Tibial nerve (tissue), 4 donors: ENCODE results near the gene ABCA9.

Experiments
- CTCF ChIP-seq, 5 experiments: fragments of 200-600 bp in 3 of 5; fragments of 450-650 bp in 2 of 5; sonication (generic) in 3 of 5; IDR thresholded peaks; one replicate each; pipeline ENCODE4 v1.5.1; 2016 to 2019; ENCODE audit warnings: antibody characterized with exemption in 5 of 5, mild to moderate bottlenecking in 3 of 5, moderate library complexity in 2 of 5
- EP300 ChIP-seq, 2 donors: sonication (generic); formaldehyde crosslinking; IDR thresholded peaks; one replicate each; pipeline ENCODE4 v1.6.1; 2017; ENCODE audit warnings: antibody characterized with exemption in 2 of 2, mild to moderate bottlenecking in 1 of 2
- POLR2A ChIP-seq, 2 donors: fragments of 450-650 bp; IDR thresholded peaks; one replicate each; pipeline ENCODE4 v1.6.1; 2017; ENCODE audit warnings: antibody characterized with exemption in 2 of 2, mild to moderate bottlenecking in 2 of 2, moderate library complexity in 2 of 2

- no peak for TF ChIP-seq POLR2A (IDR thresholded peaks at IDR 0.05)
- no peak for TF ChIP-seq EP300 (IDR thresholded peaks at IDR 0.05)
- no peak for TF ChIP-seq CTCF (IDR thresholded peaks at IDR 0.05)
These were observed 42.0 kb downstream of the ABCA9 start for GRCh38 chr17:69018687-69019086.
